ENCODE measurements around the gene MICAL3. TPM values are rescaled to one million over a fixed set of nuclear protein-coding genes. Genes with fewer than 3 reads are reported as not detected.

The MICAL3 gene
- total and polyA plus RNA-seq, 9 of the 15 experiments (the other 6 are each of a cell fraction or from before 2014, with no cell fraction given): 0.53 to 32.1 (median 12.3) TPM

DNA sequence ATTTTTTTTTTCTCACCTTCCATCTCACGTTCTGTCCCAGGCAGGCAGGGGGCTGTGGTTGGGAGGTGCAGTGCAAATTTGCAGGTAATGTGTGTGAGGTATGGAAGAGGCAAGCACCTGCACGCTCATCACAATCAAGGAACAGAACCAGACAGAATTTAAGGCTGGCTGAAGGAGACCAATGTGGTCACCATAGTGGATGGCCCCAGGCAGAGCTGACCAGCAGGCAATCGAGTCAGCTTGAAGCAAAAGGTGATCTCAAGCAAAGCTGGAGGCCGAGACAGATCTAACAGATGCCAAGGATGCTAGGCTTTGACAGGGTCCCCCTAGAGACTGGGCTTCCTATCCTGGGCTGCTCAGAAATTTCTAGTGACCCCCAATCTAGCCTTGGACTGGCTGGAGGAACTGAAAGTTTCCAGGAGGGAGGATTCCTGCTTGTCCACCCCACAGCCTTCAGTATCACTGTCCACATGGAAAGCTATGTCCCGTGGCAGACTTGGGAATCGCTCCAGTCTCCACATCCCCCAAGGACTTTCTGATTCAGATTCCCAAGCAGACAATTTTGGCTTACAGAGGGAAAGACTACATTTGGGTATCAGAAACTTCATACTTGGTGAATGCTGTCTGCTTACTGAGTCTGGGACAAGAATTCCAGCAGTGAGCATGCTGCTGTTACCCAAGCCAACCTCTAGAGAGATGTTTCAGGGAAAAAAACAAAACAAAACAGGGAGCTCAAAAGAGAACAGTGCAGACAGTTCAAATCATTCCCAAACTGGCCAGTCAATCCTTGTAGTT lies 9.0 kb upstream of the MICAL3 start:
- in situ Hi-C loops (cut with MboI): no loop called here
- H3K9me3 ChIP-seq (replicated peaks; ENCODE audit: control insufficient read depth, insufficient read depth, low read depth, low read length): no peaks in the 10 kb centered on the region
- ChIA-PET CTCF (ENCODE audit: low intra/inter-chr PET ratio) (no interaction called here), POLR2A (interaction anchor here (1.2 kb wide), 1 partner anchor 11 kb away, joined by 3 read pairs; no protein-coding TSS in a partner anchor)
- H3K9ac ChIP-seq (ENCODE audit: insufficient read depth in 1 of 2, low read depth in 2 of 2, low read length in 2 of 2): no peak overlapping the region
- no peaks in the 10 kb centered on the region for H3K36me3 ChIP-seq (ENCODE audit: control insufficient read depth, insufficient read depth, low read length)
- no peak for ATAC-seq
- H3K79me2 ChIP-seq (ENCODE audit: control insufficient read depth, insufficient read depth, low read length): no peaks in the 10 kb centered on the region
- TF ChIP-seq ZNF143 (CRISPR knock-in tag; IDR thresholded peaks at IDR 0.05): no peak
- TF ChIP-seq ZNF699 (CRISPR knock-in tag; IDR thresholded peaks at IDR 0.05; ENCODE audit: insufficient replicate concordance): no peak
- TF ChIP-seq, protein P1, sequence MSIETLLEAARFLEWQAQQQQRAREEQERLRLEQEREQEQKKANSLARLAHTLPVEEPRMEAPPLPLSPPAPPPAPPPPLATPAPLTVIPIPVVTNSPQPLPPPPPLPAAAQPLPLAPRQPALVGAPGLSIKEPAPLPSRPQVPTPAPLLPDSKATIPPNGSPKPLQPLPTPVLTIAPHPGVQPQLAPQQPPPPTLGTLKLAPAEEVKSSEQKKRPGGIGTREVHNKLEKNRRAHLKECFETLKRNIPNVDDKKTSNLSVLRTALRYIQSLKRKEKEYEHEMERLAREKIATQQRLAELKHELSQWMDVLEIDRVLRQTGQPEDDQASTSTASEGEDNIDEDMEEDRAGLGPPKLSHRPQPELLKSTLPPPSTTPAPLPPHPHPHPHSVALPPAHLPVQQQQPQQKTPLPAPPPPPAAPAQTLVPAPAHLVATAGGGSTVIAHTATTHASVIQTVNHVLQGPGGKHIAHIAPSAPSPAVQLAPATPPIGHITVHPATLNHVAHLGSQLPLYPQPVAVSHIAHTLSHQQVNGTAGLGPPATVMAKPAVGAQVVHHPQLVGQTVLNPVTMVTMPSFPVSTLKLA (conservative IDR thresholded peaks at IDR 0.05): no peak
- no peak for TF ChIP-seq MCM5 (IDR thresholded peaks at IDR 0.05; ENCODE audit: low read depth)
- H4K20me1 ChIP-seq (replicated peaks; ENCODE audit: control insufficient read depth, insufficient read depth, low read length): peaks cover 4% of the 10 kb centered on the region; the same call in 1 of the 2 replicates
- BruUV-seq (replicated peaks): no TSS peak
- no peak overlapping the region for H3K4me2 ChIP-seq (ENCODE audit: insufficient read depth, low read length)
- no peaks in the 10 kb centered on the region; a peak in 1 of 5 replicates for H3K4me1 ChIP-seq (replicated peaks in 1 of 2; ENCODE audit: control insufficient read depth in 2 of 2, insufficient read depth in 2 of 2, low read length in 2 of 2)
- H2AFZ ChIP-seq (ENCODE audit: low read depth, low read length): no peak overlapping the region
- DNase-seq (ENCODE audit: extremely low read depth in 1 of 4, low spot score in 3 of 4): no peak
- no peak overlapping the region for H3K27ac ChIP-seq (ENCODE audit: extremely low read depth, low read depth, low read length)
- H3K27me3 ChIP-seq (ENCODE audit: control insufficient read depth in 2 of 2, insufficient read depth in 2 of 2, low read length in 2 of 2): peaks cover 43 to 53% of the 10 kb centered on the region in 2 experiments; a peak in 4 of 5 replicates
- no peak overlapping the region for H3K4me3 ChIP-seq
- no peak for FAIRE-seq
- H3K9me1 ChIP-seq (ENCODE audit: control insufficient read depth, insufficient read depth, low read length): no peaks in the 10 kb centered on the region
- intact Hi-C loops (cut with micrococcal nuclease): no loop called here
- WGBS (ENCODE audit: insufficient coverage, low coverage, missing lambda C conversion rate): 2% methylated on average over 6 of the region's 6 CpGs

All from K562 (cell line).